Adrenal gland (tissue), 5 donors: ENCODE measurements around the gene TAS2R1.

ENCODE experiments used
- POLR2A ChIP-seq, 2 donors: fragments of 450-650 bp; IDR thresholded peaks; one replicate each; pipeline ENCODE4 v1.6.1; 2017; ENCODE audit warnings: antibody characterized with exemption in 2 of 2, mild to moderate bottlenecking in 2 of 2, moderate library complexity in 1 of 2
- TF ChIP-seq, protein P1 (sequence below), 6 experiments: fragments of 450-650 bp in 4 of 6; fragments of 200-600 bp in 2 of 6; sonication (generic) in 1 of 6; IDR thresholded peaks; 1 replicate in 5 of 6; 2 replicates in 1 of 6; pipeline versions ENCODE4 v1.5.1 to v1.8.0; 2016 to 2021; ENCODE audit warnings: antibody characterized with exemption in 6 of 6, mild to moderate bottlenecking in 2 of 6, moderate library complexity in 1 of 6
- donor health status: DM: no; HTN: no; CAD: no.

DNA sequence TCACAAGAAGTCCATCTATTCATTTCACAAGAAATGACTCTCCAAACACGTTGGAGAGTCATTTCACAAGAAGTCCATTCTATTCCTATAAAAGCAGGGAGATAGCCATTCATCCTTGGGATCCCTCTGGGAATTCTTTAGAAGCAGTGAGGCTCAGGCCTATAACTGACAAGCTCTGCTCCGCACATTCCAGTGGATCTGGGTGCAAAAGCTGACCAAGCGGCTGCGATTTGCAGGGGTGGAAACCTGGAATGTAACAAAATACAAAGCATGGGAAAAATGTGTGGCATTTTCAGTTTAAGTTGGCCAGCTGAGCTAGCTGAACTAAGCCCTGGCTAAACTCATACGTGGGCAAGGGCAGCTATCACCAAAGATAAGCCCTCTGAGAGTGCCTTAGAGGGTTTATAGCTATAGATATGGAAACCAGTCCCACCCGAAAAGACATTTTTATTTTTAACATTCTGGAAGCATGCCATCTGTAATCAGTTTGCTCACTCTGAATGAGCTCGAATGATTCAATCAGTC, 8.7 kb downstream of the TAS2R1 start:
- TF ChIP-seq, protein P1, sequence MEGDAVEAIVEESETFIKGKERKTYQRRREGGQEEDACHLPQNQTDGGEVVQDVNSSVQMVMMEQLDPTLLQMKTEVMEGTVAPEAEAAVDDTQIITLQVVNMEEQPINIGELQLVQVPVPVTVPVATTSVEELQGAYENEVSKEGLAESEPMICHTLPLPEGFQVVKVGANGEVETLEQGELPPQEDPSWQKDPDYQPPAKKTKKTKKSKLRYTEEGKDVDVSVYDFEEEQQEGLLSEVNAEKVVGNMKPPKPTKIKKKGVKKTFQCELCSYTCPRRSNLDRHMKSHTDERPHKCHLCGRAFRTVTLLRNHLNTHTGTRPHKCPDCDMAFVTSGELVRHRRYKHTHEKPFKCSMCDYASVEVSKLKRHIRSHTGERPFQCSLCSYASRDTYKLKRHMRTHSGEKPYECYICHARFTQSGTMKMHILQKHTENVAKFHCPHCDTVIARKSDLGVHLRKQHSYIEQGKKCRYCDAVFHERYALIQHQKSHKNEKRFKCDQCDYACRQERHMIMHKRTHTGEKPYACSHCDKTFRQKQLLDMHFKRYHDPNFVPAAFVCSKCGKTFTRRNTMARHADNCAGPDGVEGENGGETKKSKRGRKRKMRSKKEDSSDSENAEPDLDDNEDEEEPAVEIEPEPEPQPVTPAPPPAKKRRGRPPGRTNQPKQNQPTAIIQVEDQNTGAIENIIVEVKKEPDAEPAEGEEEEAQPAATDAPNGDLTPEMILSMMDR (IDR thresholded peaks at IDR 0.05) = no peak
- TF ChIP-seq POLR2A (IDR thresholded peaks at IDR 0.05) = no peak
